A673 (cell line): ENCODE measurements around the gene LPP. TPM values are rescaled to one million over a fixed set of nuclear protein-coding genes. Genes with fewer than 3 reads are reported as not detected.

Experiments used
- BruUV-seq: library from RNA; stranded (reverse); fragments of 400-500 nt; replicated peaks from 2 replicates; lab custom pipeline; 2021; lab: Mats Ljungman, UMichigan
- CTCF ChIA-PET: fragments of 300-600 bp; sonication (Branson Sonifier 250); formaldehyde crosslinking; loops from one replicate; lab custom pipeline; 2022; ENCODE audit warnings: antibody characterized with exemption; lab: Charles Lee
- POLR2A ChIA-PET: fragments of 300-600 bp; sonication (Branson Sonifier 250); formaldehyde crosslinking; loops from one replicate; lab custom pipeline; 2022; ENCODE audit warnings: antibody characterized with exemption; ENCODE audit not compliant: low non-redundant PET; lab: Charles Lee
- DNase-seq: peaks from one replicate; pipeline ENCODE4 v3.0.0-alpha.2; 2015; ENCODE audit warnings: low spot score
- H3K27ac ChIP-seq: fragments of 200-600 bp; sonication (generic); 2 replicates; pipeline ENCODE4 v1.5.1; 2016; ENCODE audit warnings: mixed run types, low read depth, mild to moderate bottlenecking, mixed read lengths, antibody characterized with exemption, low read length; ENCODE audit not compliant: poor library complexity, severe bottlenecking
- H3K27me3 ChIP-seq: fragments of 200-600 bp; sonication (generic); replicated peaks from 2 replicates; pipeline ENCODE4 v1.6.1; 2017; ENCODE audit warnings: mixed run types, low read depth, mild to moderate bottlenecking, mixed read lengths, antibody characterized with exemption, low read length; ENCODE audit not compliant: insufficient read depth, poor library complexity
- H3K36me3 ChIP-seq: fragments of 200-600 bp; sonication (generic); 2 replicates; pipeline ENCODE4 v1.6.1; 2016; ENCODE audit warnings: mixed run types, mild to moderate bottlenecking, mixed read lengths, antibody characterized with exemption, low read length; ENCODE audit not compliant: insufficient read depth, poor library complexity, severe bottlenecking
- H3K4me1 ChIP-seq: fragments of 200-600 bp; sonication (generic); 2 replicates; pipeline ENCODE4 v1.6.1; 2017; ENCODE audit warnings: mixed run types, mild to moderate bottlenecking, mixed read lengths, antibody characterized with exemption, low read length; ENCODE audit not compliant: insufficient read depth, poor library complexity, severe bottlenecking
- H3K4me3 ChIP-seq: fragments of 200-600 bp; sonication (generic); 2 replicates; pipeline ENCODE4 v1.5.1; 2016; ENCODE audit warnings: low read depth, mixed run types, mild to moderate bottlenecking, mixed read lengths, low read length; ENCODE audit not compliant: poor library complexity, severe bottlenecking
- H3K9me3 ChIP-seq: fragments of 200-600 bp; sonication (generic); 2 replicates; pipeline ENCODE4 v1.6.1; 2016; ENCODE audit warnings: mixed run types, low read depth, mild to moderate bottlenecking, mixed read lengths, antibody characterized with exemption, low read length; ENCODE audit not compliant: poor library complexity, severe bottlenecking
- EZH2 ChIP-seq: fragments of 200-600 bp; sonication (generic); IDR thresholded peaks from 2 replicates; pipeline ENCODE4 v1.6.1; 2017; ENCODE audit warnings: borderline replicate concordance, low read depth, mild to moderate bottlenecking, mixed read lengths, antibody characterized with exemption, low read length; ENCODE audit not compliant: poor library complexity, severe bottlenecking
- intact Hi-C: fragments of 100-400 bp; cut with micrococcal nuclease; formaldehyde crosslinking; loops from one replicate; pipeline ENCODE4 v1.10.0; 2022; ENCODE audit not compliant: unreplicated experiment
- total RNA-seq: library from RNA; stranded (reverse); gene quantifications from 2 replicates; pipeline ENCODE4 v1.2.3, GENCODE V29; 2021
- TF ChIP-seq, protein P1 (sequence below): fragments of 300-800, 200-600 bp; sonication (generic); conservative IDR thresholded peaks from 2 replicates; pipeline ENCODE4 v1.5.1; 2017; ENCODE audit warnings: low read depth, mild to moderate bottlenecking, antibody characterized with exemption, low read length, moderate library complexity, mixed read lengths

Gene LPP
- total RNA-seq, 1 experiment from 2014 or later = 39.7 TPM

DNA sequence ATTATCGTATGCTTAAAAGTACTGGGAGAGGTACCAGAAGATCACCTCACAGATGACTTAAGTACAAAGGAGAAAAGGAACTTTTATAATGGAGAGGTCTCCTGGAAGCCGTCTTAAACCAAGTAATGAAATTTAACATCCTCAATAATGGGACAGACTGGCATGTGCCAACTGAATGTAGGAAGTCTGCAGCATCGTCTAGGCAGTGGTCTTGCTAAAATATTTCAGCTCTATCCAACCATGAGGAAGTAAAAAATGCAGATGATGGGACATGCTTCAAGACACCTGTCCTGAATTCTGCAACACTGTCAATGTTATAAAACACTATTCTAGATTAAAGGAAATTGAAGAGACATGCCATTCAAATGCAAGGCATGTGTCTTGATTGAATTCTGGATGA is 559.0 kb downstream of the LPP start:
- no peak overlapping the region for H3K4me3 ChIP-seq
- no peaks in the 10 kb centered on the region for H3K36me3 ChIP-seq
- H3K4me1 ChIP-seq = no peaks in the 10 kb centered on the region
- ChIA-PET POLR2A (interaction anchor here (0.7 kb wide), 1 partner anchor 234 kb away, joined by 3 read pairs; no protein-coding TSS in a partner anchor), CTCF (no interaction called here)
- intact Hi-C loops = no loop called here
- no peaks in the 10 kb centered on the region for H3K9me3 ChIP-seq
- H3K27me3 ChIP-seq = no peaks in the 10 kb centered on the region
- BruUV-seq = no TSS peak
- no peak for DNase-seq
- no peak overlapping the region for H3K27ac ChIP-seq
- TF ChIP-seq EZH2 = no peak
- TF ChIP-seq, protein P1, sequence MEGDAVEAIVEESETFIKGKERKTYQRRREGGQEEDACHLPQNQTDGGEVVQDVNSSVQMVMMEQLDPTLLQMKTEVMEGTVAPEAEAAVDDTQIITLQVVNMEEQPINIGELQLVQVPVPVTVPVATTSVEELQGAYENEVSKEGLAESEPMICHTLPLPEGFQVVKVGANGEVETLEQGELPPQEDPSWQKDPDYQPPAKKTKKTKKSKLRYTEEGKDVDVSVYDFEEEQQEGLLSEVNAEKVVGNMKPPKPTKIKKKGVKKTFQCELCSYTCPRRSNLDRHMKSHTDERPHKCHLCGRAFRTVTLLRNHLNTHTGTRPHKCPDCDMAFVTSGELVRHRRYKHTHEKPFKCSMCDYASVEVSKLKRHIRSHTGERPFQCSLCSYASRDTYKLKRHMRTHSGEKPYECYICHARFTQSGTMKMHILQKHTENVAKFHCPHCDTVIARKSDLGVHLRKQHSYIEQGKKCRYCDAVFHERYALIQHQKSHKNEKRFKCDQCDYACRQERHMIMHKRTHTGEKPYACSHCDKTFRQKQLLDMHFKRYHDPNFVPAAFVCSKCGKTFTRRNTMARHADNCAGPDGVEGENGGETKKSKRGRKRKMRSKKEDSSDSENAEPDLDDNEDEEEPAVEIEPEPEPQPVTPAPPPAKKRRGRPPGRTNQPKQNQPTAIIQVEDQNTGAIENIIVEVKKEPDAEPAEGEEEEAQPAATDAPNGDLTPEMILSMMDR = no peak

DNA sequence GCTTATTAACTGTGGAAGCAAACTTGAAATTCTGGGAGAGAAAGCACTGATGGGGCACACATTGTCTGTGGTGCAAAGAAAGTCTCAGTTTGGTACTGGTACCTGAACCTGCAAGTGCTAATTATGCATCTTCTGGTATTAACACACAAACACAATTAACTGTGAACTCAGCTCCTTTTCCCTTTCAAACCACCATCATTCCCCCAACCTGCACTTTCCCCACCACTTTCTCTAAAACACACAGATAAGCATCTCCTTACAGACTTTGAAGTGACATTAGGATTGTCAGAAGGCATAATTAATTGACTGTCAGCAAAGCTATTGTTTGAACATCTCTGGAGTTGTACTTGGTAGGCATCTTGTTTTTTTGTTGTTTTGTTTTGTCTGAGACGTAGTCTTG is 565.6 kb downstream of the LPP start:
- intact Hi-C loops = no loop called here
- Histone ChIP-seq H3K4me1 (no peaks in the 10 kb centered on the region), H3K27ac (no peak overlapping the region), H3K4me3 (no peak overlapping the region), H3K27me3 (no peaks in the 10 kb centered on the region), H3K9me3 (no peaks in the 10 kb centered on the region), H3K36me3 (no peaks in the 10 kb centered on the region)
- ChIA-PET POLR2A (no interaction called here), CTCF (no interaction called here)
- TF ChIP-seq EZH2 = no peak
- TF ChIP-seq, protein P1 = no peak
- BruUV-seq = no TSS peak
- DNase-seq = no peak

DNA sequence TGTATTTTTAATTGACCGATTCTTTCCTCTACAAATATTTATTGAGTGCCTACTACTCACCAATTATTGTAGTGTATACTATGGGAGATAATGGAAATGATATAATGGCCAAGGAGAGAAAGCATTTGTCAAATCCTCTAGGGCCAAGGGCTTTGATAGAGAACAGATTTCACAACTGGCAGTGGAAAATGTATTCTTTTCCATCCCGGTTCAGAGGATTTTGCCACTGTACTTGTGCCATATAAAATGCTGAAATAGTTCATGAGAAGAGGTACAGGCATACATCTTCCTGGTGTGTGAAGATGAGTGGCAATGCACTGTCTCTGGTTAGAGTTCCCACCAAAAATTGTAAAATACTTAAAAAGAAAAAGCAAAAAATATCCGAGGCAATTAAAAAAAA is 566.3 kb downstream of the LPP start:
- ChIA-PET POLR2A (no interaction called here), CTCF (no interaction called here)
- BruUV-seq = no TSS peak
- Histone ChIP-seq H3K4me1 (no peaks in the 10 kb centered on the region), H3K4me3 (no peak overlapping the region), H3K36me3 (no peaks in the 10 kb centered on the region), H3K9me3 (no peaks in the 10 kb centered on the region), H3K27me3 (no peaks in the 10 kb centered on the region), H3K27ac (no peak overlapping the region)
- TF ChIP-seq, protein P1 = no peak
- TF ChIP-seq EZH2 = no peak
- intact Hi-C loops = no loop called here
- DNase-seq = no peak
